Right atrium auricular region (tissue), 2 donors: ENCODE measurements around the gene DHX57. TPM values are rescaled to one million over a fixed set of nuclear protein-coding genes. Genes with fewer than 3 reads are reported as not detected.
"Not testable (repeated sequence)": the region's sequence is repeated elsewhere in the genome, so short reads cannot be mapped to it uniquely, and the experiment has no call there.

Experiments used
- DNase-seq: peaks from one replicate; pipeline ENCODE4 v3.0.0-alpha.2; 2019; ENCODE audit warnings: low spot score
- H3K27ac ChIP-seq, 2 donors: fragments of 200-600 bp; sonication (generic); 1 replicate in 1 of 2; 2 replicates in 1 of 2; pipeline ENCODE4 v1.5.1; 2016 to 2019
- H3K27me3 ChIP-seq, 2 donors: fragments of 200-600 bp; sonication (generic); one replicate each; pipeline versions ENCODE4 v1.5.1 to v1.6.0; 2017 to 2019
- H3K36me3 ChIP-seq: fragments of 200-600 bp; sonication (generic); one replicate; pipeline ENCODE4 v1.5.1; 2016
- H3K4me1 ChIP-seq, 2 donors: fragments of 200-600 bp; sonication (generic); one replicate each; pipeline versions ENCODE4 v1.5.1 to v1.6.0; 2017 to 2019
- H3K4me3 ChIP-seq, 2 donors: fragments of 200-600 bp; sonication (generic); 1 replicate in 1 of 2; 2 replicates in 1 of 2; pipeline ENCODE4 v1.5.1; 2017 to 2019; ENCODE audit warnings: mild to moderate bottlenecking in 1 of 2, moderate library complexity in 1 of 2
- H3K9me3 ChIP-seq, 2 donors: fragments of 200-600 bp; sonication (generic); one replicate each; pipeline ENCODE4 v1.5.1; 2019
- total RNA-seq, 2 donors: library from RNA; depleted of rRNA; stranded (reverse); fragments of >200 nt; gene quantifications; one replicate each; pipeline ENCODE4 v1.1.0, GENCODE V29; 2016
- TF ChIP-seq, protein P1 (sequence below), 2 donors: fragments of 200-600 bp; sonication (generic); IDR thresholded peaks; one replicate each; pipeline ENCODE4 v1.5.1; 2019; ENCODE audit warnings: antibody characterized with exemption in 2 of 2

The DHX57 gene
- total RNA-seq, 2 donors from 2014 or later, result 6.9 to 7.2 TPM

DNA sequence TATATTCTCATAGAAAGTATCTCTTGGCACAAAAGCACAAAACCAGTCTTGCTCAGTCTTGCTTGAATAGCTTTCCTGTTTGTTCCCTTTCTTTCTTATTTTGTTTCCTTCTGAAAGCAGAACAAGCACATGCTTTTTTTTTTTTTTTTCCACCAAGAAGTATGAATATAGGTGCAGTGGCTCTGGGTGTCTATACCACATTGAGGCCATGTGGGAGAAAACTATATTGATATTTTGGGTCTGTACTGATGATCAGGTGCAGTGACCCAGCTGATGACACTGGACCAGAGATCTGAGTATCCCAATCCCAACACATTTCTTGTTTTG lies 69.0 kb downstream of the DHX57 start:
- TF ChIP-seq, protein P1, sequence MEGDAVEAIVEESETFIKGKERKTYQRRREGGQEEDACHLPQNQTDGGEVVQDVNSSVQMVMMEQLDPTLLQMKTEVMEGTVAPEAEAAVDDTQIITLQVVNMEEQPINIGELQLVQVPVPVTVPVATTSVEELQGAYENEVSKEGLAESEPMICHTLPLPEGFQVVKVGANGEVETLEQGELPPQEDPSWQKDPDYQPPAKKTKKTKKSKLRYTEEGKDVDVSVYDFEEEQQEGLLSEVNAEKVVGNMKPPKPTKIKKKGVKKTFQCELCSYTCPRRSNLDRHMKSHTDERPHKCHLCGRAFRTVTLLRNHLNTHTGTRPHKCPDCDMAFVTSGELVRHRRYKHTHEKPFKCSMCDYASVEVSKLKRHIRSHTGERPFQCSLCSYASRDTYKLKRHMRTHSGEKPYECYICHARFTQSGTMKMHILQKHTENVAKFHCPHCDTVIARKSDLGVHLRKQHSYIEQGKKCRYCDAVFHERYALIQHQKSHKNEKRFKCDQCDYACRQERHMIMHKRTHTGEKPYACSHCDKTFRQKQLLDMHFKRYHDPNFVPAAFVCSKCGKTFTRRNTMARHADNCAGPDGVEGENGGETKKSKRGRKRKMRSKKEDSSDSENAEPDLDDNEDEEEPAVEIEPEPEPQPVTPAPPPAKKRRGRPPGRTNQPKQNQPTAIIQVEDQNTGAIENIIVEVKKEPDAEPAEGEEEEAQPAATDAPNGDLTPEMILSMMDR (IDR thresholded peaks at IDR 0.05), result no peak
- Histone ChIP-seq H3K4me3 (no peak overlapping the region), H3K4me1 (no peaks in the 10 kb centered on the region), H3K9me3 (no peaks in the 10 kb centered on the region), H3K36me3 (peaks cover 15% of the 10 kb centered on the region), H3K27me3 (no peaks in the 10 kb centered on the region), H3K27ac (no peak overlapping the region)
- no peak for DNase-seq

DNA sequence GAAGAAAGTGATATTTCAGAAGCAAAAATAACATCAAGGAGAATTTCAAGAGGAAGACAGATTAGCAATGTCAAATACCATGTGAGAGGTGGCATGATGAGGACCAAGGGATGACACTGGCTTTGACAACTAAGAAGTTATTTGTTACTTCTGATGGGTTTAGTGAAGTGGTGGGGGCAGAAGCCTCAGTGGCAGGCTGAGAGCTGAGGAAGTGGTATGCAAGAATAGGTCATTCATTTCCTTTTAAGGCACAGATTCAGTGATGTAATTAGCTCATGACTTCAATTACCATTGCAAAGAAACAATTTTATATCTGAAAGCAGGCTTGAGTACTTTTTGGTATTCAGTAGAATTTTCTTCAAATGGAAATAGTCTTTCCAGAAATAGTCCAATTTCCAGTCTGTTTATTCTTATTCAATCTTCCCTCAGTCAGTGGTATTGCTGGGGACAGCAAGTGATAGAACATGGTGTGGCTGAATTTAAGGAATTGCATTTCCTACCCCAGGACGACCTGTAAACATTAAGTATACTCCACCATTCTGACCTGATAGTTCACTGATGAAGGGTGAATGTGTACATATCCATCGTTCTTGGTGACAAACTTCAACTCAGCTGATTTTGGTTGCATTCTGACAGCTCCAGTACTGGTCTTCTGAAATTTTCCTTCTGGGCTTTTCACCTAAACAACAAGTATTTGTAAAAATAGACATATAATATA lies 69.6 kb downstream of the DHX57 start:
- Histone ChIP-seq H3K9me3 (no peaks in the 10 kb centered on the region), H3K4me3 (no peak overlapping the region), H3K36me3 (peaks cover 11% of the 10 kb centered on the region), H3K27me3 (no peaks in the 10 kb centered on the region), H3K27ac (no peak overlapping the region), H3K4me1 (no peaks in the 10 kb centered on the region)
- TF ChIP-seq, protein P1 (IDR thresholded peaks at IDR 0.05), result no peak
- DNase-seq, result no peak

DNA sequence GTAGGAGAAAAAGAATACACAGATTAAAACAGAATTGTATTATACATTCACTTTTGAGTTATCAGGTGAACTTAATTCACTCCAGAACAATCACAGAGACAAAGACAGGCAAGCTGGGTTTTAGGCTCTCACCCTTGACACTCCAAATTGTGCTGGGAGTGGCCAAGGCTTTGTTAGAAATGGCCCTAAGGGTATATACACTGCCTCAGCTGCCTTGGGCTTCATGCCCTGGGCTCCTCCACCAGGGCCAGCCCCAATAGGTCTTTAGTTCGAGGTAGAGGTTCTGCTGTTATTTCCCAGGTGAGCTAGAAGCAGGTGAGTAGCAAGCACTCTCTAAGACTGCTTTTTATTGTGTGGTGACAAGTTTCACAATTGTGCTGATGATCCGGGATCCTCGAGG lies 77.8 kb downstream of the DHX57 start:
- Histone ChIP-seq H3K27ac (no peak overlapping the region), H3K27me3 (no peaks in the 10 kb centered on the region)
- TF ChIP-seq, protein P1 (IDR thresholded peaks at IDR 0.05), result no peak

DNA sequence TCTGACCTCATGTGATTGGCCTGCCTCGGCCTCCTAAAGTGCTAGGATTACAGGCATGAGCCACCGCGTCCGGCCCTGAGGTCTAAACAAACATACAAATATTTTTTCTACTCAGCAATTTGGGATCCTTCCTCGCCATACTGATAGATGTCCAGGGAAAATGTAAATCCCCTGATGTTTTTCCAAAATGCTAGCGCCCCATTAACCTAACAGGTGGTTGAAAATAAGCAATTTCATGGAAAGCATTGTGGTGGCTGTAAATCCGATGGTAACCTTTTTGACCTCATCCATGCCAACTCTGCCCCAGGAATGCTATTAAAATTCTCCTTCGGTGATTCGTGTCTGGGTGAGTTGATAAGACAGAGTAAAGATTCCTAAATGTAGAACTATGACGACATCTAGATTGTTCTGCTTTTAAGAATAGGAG lies 78.5 kb downstream of the DHX57 start:
- Histone ChIP-seq H3K36me3 (no peaks in the 10 kb centered on the region), H3K4me1 (no peaks in the 10 kb centered on the region), H3K9me3 (no peaks in the 10 kb centered on the region), H3K27me3 (no peaks in the 10 kb centered on the region), H3K4me3 (no peak overlapping the region), H3K27ac (no peak overlapping the region)
- DNase-seq, result no peak
- TF ChIP-seq, protein P1 (IDR thresholded peaks at IDR 0.05), result no peak

More for the DNA sequence above, 77.8 kb downstream of the DHX57 start:
- H3K4me3 ChIP-seq, result no peak overlapping the region
- no peaks in the 10 kb centered on the region for H3K9me3 ChIP-seq
- no peaks in the 10 kb centered on the region for H3K4me1 ChIP-seq
- no peaks in the 10 kb centered on the region for H3K36me3 ChIP-seq
- DNase-seq, result no peak

DNA sequence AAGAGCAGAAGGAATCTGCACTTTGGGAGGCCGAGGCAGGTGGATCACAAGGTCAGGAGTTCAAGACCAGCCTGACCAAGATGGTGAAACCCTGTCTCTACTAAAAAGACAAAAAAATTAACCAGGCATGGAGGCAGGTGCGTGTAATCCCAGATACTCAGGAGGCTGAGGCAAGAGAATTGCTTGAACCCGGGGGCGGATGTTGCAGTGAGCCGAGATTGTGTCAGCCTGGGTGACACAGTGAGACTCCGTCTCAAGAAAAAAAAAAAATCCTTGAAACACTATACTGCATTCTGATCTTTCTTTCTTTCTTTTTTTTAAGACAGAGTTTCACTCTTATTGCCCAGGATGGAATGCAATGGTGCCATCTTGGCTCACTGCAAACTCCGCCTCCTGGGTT lies 80.7 kb downstream of the DHX57 start:
- H3K4me1 ChIP-seq, H3K4me3 ChIP-seq, H3K36me3 ChIP-seq, H3K27ac ChIP-seq, DNase-seq, H3K27me3 ChIP-seq, H3K9me3 ChIP-seq: not testable (repeated sequence)

DNA sequence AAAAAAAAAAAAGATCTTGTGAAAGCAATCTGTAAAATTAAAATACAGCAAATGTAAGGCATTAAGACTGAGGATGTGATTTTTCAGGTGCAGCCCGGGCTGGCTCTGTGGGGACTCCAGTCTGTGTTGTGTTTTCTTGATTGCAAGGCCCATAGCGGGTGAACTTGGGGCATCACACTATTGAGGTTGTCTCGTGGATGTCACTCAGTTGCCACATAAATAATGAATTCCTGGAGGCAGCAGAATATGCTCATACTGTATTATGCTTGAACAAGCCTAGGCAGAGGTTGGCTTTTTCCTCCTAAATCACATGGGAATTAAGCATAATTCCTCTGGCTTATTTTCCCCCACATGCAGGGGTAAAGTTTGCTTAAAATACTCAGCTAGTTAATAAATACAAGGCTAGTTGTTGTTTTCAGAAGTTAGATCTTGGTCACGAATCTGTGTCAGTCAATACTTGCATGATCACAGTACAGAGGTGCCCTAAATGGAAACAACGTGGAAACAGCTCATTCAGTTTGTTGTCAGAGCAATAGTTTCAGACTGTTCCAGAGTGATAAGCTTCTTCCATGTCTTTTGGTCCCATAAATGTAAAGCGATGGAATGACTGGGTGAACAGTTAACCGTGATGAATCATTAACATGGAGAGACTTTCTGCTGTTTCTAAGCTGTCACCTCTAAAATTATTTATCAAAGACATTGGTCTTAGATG lies 81.3 kb downstream of the DHX57 start:
- H3K9me3 ChIP-seq, result no peaks in the 10 kb centered on the region
- H3K4me1 ChIP-seq, result no peaks in the 10 kb centered on the region
- no peak overlapping the region for H3K27ac ChIP-seq
- TF ChIP-seq, protein P1 (IDR thresholded peaks at IDR 0.05), result no peak
- no peaks in the 10 kb centered on the region for H3K36me3 ChIP-seq
- no peaks in the 10 kb centered on the region for H3K27me3 ChIP-seq
- no peak for DNase-seq
- H3K4me3 ChIP-seq, result no peak overlapping the region
